HG03521 (cell line): ENCODE measurements around the gene CREG1.
"Not testable (repeated sequence)": the region's sequence is repeated elsewhere in the genome, so short reads cannot be mapped to it uniquely, and the experiment has no call there.

ENCODE experiments used
- ATAC-seq: cut with Tn5 transposase; IDR thresholded peaks from one replicate; pipeline ENCODE4 v1.9.1; 2021; ENCODE audit warnings: mild to moderate bottlenecking, moderate library complexity; ENCODE audit not compliant: unreplicated experiment

CREG1 gene

DNA sequence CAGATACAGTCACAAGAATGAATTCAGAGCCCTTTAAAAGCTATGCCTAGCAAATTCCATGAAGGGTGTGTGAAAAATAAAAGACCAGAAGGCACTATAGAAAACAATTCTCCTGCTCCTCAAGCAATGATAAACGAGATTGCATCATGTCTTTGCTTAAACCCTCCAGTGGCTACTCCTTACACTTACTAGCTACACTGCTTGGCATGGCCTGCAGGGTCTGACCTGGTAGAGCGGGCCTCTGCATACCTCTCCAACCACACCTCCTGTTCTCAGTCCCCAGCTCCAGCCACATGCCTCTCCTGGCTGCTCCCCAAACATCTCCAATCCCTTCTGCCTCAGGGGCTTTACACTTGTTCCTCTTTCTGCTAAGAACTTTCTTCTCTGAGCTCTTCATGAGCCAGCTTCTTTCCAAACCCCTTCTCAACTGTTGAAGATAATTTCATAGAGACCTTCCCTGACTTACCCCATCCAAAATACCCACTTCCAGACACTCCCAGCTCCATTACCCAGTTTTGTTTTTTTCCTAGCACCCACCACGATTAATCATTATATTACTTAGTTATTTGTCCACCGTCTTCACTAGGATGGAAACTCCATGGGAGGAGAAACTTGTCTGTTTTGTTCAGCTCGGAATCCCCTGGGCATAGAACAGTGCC is 11.2 kb upstream of the CREG1 start:
- no peak for ATAC-seq

DNA sequence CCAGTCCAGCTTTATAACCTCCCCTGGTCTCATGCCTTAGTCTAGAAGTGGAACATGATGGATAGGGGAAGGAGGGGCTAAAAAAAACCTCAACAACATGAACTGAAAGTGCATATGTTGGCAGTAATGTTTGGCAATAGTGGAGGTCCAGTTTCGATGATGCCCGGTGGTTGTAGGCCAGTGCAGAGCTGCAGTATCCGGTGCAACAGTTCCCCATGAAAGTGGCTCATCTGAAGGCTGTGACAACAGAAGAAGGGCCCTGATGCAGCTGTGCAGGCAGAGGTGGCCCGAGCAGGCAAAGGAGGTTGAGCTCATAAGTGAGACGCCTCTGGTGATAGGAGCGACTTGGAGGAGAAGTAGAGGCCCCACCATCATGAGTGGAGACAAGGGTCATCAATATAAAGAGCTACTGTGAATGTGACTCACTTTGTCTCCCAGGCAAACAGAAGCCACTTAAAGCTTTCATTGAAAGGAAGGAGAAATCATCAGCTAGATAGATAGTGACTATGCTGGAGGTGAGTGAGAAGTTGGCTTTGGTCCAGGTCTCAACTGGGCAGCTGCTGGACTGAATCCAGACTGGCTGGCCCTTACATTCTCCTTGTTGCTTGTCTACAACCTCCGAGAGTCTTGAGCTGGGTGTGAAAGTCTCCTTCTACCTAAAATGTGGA is 10.2 kb upstream of the CREG1 start:
- no peak for ATAC-seq

DNA sequence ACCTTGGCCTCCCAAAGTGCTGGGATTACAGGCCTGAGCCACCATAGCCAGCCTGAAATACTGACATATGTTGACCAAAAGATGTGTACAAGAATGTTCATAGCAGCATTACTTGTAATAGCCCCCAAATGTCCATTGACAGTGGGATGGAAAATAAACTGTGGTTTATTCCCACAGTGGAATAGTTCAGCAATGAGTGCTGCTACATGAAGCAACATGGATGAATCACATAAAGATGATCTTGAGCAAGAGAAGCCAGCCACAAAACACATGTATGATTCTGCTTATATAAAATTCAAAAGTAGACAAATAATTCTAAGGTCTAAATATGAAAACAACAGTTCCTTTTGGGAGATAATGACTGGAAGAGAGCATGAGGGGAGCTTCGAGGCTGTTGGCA is 9.1 kb upstream of the CREG1 start:
- no peak for ATAC-seq

DNA sequence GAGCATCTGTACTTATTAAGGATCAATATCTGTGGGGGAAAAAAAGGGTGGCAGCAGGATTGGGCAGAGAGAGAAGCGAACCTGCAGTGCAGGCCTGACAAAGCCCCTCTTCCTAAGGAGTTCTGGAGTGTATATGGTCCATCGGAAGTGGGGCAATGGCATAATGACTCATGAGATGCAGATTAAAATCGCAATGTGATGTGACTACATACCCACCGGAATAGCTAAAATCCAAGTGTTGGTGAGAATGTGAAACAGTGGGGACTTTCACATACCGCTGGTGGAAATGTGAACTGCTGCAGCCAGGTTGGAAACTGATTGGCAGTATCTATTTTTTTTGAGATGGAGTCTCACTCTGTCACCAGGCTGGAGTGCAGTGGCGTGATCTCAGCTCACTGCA is 8.2 kb upstream of the CREG1 start:
- no peak for ATAC-seq

DNA sequence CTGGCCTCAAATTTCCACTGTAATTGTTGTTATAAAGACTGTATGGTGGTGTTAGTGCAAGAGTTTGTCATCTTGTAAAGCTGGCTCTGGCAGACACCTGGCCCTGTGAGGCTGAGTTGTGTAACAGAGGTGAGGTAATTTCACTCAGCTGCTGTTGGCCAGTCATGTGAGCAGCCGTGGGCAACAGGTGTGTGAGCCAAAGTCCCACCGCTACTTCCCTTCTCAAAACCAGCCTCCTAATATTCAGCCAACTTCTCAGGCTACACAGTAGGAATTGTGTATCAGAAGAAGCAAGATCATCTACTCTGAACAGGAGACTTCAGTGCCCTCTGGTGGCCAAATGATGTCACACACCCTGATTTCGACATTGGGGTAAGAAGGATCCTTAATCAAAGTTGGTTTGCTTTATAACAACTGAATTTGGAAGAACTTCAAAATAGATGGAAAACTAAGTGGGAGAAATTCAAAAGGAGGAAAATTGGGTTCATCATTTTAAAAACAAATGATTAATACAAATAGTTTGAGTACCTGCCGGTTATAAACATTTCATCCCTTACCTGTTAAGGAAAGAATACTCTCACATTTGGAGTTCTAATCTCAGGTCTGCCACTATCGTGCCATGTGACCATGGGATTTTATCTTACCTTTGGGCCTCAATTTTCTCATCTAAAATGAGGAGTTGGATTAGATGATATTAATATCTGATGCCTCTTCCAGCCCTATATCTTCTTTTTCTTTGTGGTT is 2.6 kb upstream of the CREG1 start:
- no peak for ATAC-seq

DNA sequence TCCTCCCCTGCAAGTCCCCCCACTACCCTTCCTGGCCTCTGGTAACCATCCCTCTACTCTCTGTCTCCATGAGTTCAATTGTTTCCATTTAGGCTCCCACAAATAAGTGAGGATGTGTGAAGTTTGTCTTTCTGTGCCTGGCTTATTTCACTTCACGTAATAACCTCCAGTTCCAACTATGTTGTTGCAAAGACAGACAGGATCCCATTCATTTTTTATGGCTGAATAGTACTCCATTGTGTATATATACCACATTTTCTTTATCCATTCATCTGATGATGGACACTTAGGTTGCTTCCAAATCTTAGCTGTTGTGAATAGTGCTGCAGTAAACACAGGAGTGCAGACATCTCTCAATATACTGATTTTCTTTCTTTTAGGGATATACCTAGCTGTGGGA is 1.5 kb upstream of the CREG1 start:
- ATAC-seq: not testable (repeated sequence)

DNA sequence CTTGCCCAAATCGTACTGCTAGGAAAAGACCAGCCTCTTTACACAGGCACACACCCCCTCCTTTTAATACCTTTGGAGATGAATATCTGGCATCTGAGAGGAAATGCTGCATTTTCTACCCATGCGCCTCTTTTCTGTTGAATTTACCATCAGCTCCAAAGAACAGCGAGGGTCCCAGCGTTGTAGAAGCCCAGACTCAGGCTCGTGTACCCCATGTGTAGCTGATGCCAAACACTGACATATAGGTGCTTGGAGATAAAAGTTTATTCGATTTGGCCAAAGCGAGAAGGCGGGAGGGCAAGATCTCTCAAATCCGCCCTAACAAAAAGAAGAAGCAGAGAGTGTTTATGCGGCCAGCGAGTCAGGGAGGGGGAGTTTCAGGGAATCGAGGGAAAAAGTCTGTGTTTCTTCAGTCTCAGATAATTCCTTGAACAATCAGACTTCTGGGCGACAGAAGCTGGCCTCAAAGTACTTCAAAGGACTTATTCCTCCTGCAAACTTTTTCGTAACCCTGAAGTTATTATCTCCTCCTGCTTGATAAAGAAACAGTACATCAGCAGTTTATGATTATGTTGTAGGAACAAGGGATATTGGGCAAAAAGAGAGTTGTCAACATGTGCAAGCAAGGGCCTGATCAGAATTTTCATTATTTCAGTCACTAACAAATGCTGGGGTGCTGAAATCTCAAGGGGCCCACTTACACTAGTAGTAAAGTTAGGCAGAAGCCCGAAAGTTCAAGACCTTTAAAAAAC is 642 bp upstream of the CREG1 start:
- ATAC-seq: no peak

DNA sequence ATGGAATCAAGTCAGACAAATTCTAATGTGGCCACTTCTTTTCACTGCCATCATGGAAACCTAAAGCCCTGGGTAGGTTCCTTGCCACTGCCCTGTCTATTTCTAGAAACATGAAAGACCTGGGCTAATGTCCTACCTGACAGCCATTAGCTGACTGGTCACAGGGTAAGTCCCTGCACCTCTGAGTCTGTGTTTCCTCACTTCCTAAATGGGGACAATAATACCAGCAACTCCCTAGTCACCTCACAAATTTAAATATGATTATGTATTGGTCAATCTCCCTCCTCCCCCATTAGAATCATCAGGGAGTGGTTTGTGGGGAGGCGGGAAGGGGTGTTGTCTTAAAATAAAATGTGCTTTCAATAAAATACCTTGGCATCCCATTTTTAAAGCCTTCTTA is 2.2 kb downstream of the CREG1 start:
- no peak for ATAC-seq

DNA sequence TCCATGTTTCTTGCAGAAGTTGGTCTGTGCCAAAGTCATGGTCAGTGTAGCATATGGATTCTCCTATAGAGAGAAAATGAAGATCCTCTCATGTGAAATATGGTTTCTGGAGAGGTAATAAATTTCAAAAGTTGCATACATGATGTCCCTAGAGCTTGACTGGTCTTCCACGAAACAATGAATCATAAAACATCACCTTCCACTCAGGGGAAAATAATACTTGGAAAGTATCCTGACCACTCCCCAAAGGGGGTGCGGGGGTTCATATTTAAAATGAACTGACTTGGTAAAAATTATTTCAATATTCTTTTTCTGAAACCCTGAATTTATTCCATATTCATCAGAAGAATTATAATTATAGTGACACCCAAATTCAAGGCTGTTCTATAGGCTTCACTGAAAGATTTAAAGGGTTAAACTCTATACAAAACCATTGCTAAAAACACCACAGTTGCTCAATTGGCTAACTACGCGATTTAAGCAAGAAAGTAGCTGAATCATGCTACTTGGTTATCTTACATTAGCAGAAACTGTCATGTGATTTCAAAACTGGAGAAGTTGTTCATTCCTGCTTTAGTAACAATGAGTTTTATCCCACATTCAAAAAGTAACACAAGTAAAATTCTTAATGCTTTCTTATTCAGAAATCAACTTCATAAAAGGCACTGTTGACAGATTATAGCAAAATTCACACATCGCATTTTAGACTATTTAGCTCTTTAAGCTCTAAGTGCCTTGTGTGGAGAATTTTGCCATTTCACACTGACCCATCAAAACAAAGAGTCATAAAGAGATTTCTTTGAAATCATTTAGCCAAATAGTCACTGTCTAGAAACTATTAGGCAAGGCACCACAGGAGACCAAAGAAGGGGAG is 5.3 kb downstream of the CREG1 start:
- ATAC-seq: no peak

DNA sequence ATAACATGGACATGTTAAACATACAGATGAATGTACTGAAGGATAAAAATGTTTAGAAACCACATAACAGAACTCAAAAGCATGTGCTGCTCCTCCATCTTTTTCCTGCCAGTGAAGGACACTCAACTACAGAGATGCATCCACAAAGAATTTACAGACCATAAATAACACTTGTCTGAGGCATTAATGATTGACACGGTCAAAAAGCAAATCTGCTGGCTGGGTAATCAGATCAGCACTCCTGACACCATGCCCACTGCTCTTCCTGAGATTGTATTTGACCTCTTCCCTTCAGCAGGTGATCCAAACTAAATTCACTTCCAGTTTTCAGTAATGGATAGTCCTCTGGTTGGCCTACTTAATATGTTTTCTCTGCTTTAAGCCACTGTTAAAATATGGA is 6.6 kb downstream of the CREG1 start:
- ATAC-seq: no peak

DNA sequence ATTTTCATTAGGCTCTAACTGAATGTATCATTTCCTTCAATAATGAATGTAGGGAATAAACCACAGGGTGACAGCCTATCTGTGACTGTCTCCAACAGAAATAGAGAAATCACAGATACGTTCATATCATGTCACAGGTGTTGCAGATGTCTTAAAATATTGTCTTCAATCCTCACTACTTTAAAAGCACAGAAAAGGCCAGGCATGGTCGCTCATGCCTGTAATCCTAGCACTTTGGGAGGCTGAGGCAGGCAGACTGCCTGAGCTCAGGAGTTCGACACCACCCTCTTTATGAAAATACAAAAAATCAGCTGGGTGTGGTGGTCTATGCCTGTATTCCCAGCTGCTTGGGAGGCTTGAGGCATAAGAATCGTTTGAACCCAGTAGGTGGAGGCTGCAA is 8.2 kb downstream of the CREG1 start:
- no peak for ATAC-seq

DNA sequence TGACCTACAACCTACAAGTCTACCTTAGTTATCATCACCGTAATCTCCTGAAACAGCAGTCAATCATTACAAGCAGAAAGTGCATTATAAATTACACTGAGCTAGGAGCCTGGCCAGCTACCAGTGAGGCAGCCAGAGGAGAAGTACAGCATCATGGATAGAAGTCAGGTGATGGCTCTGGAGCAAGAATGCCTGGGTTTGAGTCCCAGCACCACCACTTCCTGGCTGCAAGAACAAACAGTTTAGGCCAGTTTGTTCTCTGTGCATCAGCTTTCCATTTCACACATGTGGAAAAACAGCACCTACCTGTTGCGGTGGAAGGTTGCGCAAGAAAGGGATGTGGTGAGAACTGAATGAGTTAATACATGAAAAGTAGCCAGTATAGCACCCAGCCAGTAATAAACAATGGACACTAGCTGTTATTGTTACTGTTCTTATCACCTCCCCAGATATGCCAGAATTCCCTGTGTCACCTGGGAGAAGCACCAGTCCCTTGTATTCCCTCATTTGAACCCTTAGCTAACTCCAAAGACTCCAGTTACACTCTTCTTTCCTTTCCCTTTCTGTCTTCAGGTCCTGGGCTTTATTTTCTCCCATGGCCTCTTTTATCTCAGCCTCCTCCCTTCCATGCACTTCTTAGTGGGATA is 9.0 kb downstream of the CREG1 start:
- ATAC-seq: no peak

DNA sequence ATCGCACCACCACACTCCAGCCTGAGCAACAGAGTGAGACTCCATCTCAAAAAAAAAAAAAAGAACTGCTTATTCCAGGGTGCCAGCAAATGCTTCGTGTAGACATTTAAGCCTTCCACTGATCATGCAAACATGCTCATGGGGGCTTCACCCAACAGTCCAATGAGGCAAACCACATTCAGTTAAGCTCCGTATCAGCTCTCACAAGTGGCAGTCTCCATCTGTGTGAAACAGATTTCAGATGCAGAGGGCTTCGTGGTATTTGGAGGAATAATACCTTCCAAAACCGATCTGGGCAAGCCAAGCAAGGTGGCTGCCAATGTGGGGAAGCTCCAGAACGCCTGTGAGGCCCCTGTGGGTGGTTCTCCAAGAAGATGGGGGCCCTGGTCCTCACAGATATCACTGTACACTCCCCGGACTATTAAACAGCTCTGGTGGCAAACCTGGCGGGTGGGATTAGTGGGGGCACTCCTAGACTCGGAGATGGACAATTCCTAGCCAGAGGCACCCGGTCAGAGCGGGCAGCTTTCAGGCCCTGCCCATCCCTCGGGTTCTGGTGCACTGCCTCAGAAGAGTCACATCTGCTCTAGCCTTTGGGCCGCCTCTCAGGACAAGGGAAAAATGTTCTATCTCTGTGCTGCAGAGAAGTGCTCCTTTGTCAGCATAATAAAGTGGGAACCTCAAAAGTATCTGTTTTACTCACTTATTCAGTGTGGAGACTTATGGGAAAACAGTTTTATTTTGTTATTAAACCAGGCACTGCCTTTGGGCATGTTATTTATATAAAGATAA is 10.2 kb downstream of the CREG1 start:
- ATAC-seq: no peak

DNA sequence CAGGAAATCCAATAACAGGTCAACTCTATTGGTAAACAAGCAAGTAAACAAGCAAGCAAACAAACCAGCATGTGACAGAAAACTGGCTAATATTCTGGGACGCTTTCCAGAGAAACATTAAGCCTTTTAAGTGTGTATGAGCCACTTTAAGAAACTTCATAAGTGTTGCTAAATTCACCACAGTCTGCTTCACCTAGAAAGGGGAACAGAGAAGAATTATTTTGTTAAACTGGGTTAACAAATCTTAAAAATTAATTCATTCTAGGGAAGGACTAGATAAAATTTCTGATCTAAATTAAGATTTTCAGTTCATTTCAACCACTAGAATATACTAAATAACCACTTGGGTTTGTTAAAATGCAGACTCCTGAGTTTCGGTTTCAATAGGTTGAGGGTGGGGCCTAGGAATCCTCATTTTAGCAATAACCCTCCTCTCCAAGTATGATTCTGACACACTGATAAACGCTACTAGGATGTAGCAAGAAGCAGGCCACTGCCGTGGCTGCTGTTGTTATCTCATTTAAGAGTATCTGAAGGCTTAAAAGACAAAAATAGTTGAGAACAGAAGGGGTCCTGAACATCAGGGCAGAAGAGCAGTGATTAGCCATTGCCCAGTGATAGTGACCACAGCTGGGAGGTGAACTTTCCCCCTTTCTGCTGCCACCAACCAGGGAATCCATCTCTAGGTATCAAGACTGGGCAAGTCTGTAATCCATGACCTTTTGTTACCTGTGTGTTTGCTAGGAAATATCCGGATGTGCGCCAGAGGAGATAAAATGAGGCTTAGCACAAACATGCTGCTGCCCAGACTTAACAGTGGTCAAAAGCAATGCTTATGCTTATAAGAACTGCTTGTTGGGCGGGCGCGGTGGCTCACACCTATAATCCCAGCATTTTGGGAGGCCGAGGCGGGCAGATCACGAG is 11.2 kb downstream of the CREG1 start:
- ATAC-seq: no peak

DNA sequence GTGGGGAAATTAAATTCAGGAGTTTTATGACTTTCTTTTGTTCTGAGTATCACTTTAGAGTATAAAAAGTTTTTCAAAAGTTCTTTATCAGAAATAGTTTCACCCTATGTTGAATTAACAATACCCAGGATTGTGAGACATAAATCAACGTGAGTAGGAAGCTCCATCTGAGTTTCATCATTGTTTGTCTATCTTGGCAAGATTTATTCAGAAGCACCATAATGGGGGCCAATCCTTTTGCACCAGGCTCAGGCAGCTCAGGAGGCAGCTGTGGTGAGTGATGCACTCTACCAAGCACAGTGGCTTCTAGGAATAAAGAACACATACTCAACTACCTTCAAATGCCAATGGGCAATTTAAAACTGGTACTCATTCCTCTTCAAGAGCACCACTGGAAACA is 12.0 kb downstream of the CREG1 start:
- ATAC-seq: no peak

DNA sequence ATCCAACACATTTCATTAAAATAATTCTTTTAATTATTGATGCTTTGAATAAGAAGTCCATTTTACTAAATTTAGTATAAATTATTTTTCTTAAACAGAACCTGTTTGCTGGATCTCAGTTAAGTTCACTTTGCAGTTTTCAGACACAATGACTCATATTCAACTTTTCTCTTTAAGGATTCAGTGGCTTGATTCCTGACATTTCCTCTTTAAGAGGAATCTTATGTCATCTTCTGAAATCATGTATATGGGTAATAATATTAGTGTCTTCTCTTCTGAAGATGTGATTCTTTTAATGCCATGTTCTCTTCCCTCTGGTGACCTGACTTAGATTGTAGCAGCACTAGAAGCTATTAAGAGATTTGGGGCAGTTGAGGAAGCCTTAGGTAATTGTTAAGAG is 12.6 kb downstream of the CREG1 start:
- ATAC-seq: no peak

DNA sequence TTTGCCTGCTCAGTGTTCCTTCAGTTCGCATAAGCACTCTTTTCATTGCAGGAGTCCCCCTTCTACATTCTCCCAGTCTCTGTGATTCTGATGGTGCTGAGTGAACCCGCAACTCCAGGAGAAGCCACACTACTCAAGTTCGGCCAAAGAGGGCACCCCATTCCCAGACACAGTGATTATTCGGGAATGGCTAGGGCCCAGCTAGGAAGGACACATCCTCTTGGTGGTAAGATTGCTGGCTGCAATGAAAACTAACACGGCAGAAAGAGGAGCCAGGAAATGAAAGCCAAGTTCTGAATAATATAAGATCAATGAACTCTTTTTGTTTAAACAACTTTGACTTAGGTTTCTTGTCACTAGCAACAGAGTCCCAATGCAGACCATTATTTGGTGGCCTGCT is 14.9 kb downstream of the CREG1 start:
- no peak for ATAC-seq

DNA sequence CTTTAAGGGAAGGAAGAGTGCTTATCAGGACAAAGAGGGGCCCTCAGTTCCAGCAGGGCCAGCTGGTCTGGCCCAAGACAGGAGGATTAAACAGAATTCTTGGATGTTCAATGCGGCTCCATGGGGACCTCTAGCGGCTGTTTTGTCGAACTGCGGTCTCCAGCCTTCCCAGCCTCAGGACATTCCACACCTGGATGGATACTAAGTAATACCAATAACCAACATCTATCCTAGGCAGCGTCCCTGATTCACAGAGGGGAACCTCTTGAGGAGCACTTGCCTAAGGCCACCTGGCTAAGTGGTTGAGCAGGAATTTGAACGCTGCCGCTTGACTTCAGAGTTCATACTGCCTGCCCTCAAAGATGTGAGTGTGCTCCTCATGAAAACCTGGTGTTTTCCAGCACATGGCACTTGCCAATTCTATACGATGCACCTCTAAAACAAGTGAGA is 19.7 kb downstream of the CREG1 start:
- peak; percentile 61 for ATAC-seq
